ENCODE measurements around the gene ZNF14. TPM values are rescaled to one million over a fixed set of nuclear protein-coding genes. Genes with fewer than 3 reads are reported as not detected.

Gene ZNF14
- total and polyA plus RNA-seq, 3 experiments from 2014 or later, result 7.4 to 8.9 (median 7.8) TPM

DNA sequence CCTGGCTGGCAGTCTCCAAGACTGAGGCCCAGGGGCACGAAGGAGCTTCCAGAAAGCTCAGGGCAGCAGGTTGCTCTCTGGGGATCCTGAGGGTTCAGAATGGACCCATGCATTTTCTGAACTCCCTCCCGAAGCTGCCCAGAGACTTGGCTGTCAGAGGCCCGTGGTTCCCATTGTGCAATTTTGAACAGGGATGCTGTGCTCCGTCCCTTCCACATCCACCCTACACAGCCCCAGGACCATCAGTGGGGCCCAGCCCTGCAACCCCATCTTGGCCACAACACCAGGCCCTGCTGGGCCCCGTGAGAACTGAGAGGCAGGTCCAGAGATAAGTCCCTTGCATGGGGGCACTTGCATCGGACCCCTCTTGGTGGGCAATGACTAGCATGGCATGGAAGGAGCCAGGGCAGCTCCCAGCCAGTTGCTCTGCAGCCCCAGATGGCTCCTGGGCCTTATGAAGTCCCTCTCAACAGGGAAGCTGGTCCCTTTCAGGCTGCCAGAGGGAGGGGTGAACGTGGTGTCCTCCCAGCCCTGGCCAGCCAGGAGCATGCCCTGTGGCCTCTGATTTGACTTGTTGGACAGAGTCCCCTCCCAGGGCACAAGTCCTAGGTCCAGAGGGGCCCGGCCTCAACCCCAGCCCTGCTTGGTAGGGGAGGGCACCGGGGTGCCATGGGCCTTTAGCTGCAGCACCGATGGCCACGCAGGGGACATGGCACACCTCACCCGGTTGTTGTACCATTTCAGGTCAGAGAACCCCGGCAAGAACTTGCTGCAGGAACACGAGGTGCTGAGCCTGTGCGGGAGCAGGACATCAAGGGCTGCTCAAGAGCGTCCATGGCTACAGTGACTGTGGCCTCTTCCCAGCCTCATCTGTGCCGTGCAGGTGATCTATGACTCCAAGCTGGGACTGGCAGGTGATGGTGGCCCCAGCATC is 17.3 kb upstream of the ZNF14 start:
- Histone ChIP-seq H3K36me3 (ENCODE audit: insufficient read depth, low read length) (no peaks in the 10 kb centered on the region), H3K4me3 (ENCODE audit: low read length) (no peak overlapping the region), H3K4me1 (ENCODE audit: insufficient read depth, low read length) (no peaks in the 10 kb centered on the region), H3K9me3 (ENCODE audit: low read length) (no peaks in the 10 kb centered on the region), H3K27ac (ENCODE audit: low read depth, low read length) (no peak overlapping the region), H3K27me3 (ENCODE audit: insufficient read depth, low read length, poor library complexity, severe bottlenecking) (no peaks in the 10 kb centered on the region)
- Mint-ChIP-seq H3K4me3 (no peak overlapping the region), H3K4me1 (no peaks in the 10 kb centered on the region), H3K27me3 (no peaks in the 10 kb centered on the region), H3K36me3 (no peaks in the 10 kb centered on the region), H3K9me3 (no peaks in the 10 kb centered on the region), H3K27ac (no peak overlapping the region)
- CTCF ChIA-PET, result no interaction called here
- no peak for DNase-seq
- POLR2A ChIA-PET, result no interaction called here

DNA sequence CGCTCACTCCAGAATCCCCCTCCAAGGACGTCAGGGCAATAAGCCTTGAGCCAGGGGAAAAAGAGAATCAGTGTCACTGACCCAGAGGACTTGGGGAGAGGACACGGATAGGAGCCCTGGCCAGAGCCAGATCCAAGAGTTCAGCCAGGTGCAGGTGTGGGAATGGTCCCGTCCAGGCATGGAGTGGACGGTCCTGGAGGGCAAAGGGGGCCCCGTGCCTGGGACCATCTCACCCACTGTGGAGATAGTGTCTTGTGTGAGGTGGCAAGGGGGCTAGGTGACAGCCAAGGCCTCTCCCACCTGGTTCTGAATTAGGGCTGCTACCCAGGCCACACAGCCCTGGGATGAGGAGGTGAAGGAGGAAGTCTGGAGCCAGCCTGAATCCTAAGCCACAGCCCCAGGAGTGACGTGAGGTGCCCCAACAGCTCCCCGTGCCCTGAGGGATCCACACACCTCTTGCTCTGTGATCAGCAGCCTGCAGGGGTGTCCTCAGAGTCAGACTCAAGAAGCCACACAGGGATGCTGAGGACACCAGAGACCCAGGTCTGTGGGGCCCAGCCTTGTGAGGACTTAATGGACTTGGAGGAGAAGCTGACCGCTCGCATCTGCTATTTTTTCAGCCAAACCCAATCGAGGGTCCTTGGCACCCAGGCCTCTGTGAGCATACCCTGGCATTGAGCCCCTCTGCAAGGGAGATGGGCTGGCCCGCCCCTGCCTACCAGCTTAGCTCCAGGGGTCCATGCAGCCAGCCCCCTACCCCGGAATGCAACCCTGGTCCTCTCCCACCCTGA is 16.4 kb upstream of the ZNF14 start:
- H3K9me3 ChIP-seq (ENCODE audit: low read length), result no peaks in the 10 kb centered on the region
- H3K36me3 Mint-ChIP-seq, result no peaks in the 10 kb centered on the region
- H3K9me3 Mint-ChIP-seq, result no peaks in the 10 kb centered on the region
- no peaks in the 10 kb centered on the region for H3K4me1 Mint-ChIP-seq
- DNase-seq, result no peak
- CTCF ChIA-PET, result no interaction called here
- no peak overlapping the region for H3K4me3 Mint-ChIP-seq
- H3K36me3 ChIP-seq (ENCODE audit: insufficient read depth, low read length), result no peaks in the 10 kb centered on the region
- no peaks in the 10 kb centered on the region for H3K4me1 ChIP-seq (ENCODE audit: insufficient read depth, low read length)
- POLR2A ChIA-PET, result no interaction called here
- no peak overlapping the region for H3K4me3 ChIP-seq (ENCODE audit: low read length)
- H3K27ac Mint-ChIP-seq, result no peak overlapping the region
- H3K27me3 ChIP-seq (ENCODE audit: insufficient read depth, low read length, poor library complexity, severe bottlenecking), result no peaks in the 10 kb centered on the region
- H3K27ac ChIP-seq (ENCODE audit: low read depth, low read length), result no peak overlapping the region
- no peaks in the 10 kb centered on the region for H3K27me3 Mint-ChIP-seq

DNA sequence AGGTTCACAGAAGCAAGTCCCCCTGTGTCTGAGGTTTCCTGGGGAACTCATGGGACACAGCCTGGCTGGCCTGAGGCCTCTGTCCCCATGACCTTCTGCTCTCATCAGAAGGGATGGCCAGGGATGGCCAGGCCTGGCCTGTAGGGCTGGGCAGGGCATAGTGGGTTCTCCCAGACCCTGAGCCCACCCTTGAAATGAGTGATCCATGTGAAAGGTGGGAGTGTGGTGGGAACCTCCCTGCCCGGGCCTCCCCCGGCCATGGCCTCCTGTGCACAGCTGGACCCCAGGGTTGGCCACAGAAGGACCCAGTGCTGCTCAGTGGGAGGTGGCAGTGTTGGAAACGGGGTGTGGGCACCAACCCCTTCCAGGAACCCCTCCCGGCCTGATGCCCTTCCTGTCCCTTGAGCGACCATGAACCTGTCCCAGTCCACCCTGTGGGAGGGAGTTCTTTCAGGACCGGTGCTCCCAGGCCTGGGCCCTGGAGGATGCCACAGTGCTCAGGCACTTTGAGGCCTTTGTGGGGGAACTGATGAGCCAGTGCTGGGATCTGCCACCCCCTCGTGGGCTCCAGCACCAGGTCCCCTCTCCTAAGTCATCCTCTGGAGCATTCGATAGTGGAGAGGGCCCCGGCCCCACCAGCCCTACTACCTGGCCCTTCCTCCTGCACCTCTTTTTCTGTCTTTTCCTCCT is 15.5 kb upstream of the ZNF14 start:
- CTCF ChIA-PET, result interaction anchor here (1.2 kb wide), 1 partner anchor 33 kb away, joined by 3 read pairs; no protein-coding TSS in a partner anchor
- POLR2A ChIA-PET, result no interaction called here
- Mint-ChIP-seq H3K4me1 (no peaks in the 10 kb centered on the region), H3K9me3 (no peaks in the 10 kb centered on the region), H3K27me3 (no peaks in the 10 kb centered on the region), H3K4me3 (no peak overlapping the region), H3K36me3 (no peaks in the 10 kb centered on the region), H3K27ac (no peak overlapping the region)
- H3K4me3 ChIP-seq (ENCODE audit: low read length), result no peak overlapping the region
- no peak overlapping the region for H3K27ac ChIP-seq (ENCODE audit: low read depth, low read length)
- DNase-seq, result no peak
- no peaks in the 10 kb centered on the region for H3K4me1 ChIP-seq (ENCODE audit: insufficient read depth, low read length)
- no peaks in the 10 kb centered on the region for H3K27me3 ChIP-seq (ENCODE audit: insufficient read depth, low read length, poor library complexity, severe bottlenecking)
- H3K9me3 ChIP-seq (ENCODE audit: low read length), result no peaks in the 10 kb centered on the region
- no peaks in the 10 kb centered on the region for H3K36me3 ChIP-seq (ENCODE audit: insufficient read depth, low read length)

DNA sequence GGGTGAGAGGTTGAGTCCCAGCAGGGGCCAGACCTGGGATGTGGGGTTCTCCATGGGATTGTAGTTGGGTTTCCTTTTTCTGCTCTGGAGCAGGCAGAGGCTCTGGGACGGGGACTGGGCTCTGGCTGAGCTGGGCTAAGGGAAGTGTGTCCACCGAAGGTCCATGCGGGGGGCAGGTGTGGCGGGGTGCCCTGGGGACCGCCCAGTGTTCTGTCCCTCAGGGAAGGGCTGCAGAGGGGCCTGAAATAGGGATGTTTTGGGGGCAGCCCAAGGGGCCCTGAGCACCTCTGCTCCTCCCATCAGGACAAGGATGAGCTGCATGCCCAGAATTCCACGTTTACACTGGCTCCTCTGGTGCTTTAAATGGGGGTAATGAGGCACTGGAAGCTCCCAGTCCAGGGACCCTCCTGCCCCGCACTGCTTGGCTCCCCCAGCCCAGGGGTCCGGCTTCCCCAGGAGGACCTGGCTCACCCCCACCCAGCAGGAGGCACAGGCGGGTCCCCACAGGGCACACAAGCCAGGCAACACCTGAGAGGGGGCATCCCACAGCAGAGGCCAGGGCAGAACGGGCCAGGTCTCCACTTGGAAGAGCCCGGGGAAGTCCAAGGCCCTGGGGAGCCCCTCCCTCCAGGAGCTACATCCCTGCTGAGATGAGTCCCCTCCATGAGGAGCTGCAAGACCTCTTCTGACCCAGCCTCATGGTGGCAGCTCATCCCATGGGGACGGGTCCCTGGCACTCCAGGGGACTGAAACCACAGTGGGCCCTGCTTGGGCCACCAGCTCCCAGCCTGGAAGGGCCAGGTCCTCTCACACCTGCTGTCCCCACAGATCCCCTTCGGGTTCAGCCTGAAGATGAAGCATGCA is 14.7 kb upstream of the ZNF14 start:
- no peaks in the 10 kb centered on the region for H3K36me3 ChIP-seq (ENCODE audit: insufficient read depth, low read length)
- Mint-ChIP-seq H3K4me1 (no peaks in the 10 kb centered on the region), H3K4me3 (no peak overlapping the region), H3K27me3 (no peaks in the 10 kb centered on the region), H3K27ac (no peak overlapping the region), H3K36me3 (no peaks in the 10 kb centered on the region), H3K9me3 (no peaks in the 10 kb centered on the region)
- no peak overlapping the region for H3K27ac ChIP-seq (ENCODE audit: low read depth, low read length)
- ChIA-PET POLR2A (no interaction called here), CTCF (interaction anchor here (1.2 kb wide), 1 partner anchor 34 kb away, joined by 3 read pairs; no protein-coding TSS in a partner anchor)
- no peak overlapping the region for H3K4me3 ChIP-seq (ENCODE audit: low read length)
- H3K27me3 ChIP-seq (ENCODE audit: insufficient read depth, low read length, poor library complexity, severe bottlenecking), result no peaks in the 10 kb centered on the region
- DNase-seq, result no peak
- H3K4me1 ChIP-seq (ENCODE audit: insufficient read depth, low read length), result no peaks in the 10 kb centered on the region
- H3K9me3 ChIP-seq (ENCODE audit: low read length), result no peaks in the 10 kb centered on the region

DNA sequence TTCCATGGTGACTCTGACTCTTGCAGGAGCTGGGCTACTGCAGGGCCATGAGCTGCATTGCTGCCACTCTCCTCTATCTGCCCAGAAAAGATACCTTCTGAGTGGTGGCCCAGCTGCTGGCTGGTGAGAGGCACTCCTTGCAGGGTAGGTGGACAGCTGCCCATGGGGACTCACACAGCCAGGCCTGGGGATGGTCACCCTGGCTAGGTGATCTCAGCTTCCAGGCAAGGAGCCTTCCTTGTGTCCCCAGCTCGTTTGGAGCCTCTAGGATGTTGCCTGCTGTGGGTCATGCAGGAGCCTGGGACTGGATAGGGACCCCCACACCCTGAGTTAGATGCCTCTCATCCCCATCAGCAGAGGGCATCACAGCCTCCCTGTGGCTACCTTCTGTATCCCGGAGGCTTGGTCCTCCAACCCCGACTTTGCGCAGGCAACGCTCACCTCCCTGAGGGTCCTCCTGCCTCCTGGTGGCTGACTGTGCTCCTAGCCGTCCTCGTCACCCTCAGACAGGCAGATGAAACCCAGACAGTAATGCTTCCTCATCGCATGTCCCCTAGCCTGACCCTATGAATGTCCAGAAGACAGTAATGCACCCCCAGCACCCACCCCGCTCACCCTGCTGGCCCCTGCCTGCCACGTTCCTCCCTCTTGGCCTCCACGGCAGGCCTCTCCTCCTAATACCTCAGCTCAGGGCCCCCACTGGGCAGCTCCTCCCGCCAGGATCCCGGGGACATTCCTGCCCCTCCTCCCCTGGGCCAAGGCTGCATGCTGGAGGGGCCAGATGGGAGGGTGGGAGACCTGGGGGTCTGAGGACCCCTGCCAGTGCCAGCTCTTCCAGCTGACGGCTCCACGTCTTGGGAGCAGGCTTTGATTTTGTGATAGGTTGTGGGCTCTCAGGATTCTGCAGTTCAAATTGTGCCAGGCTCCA is 13.6 kb upstream of the ZNF14 start:
- Mint-ChIP-seq H3K27ac (peak overlapping the region in 1 of 8 donors; percentile 57), H3K36me3 (no peaks in the 10 kb centered on the region), H3K4me1 (no peaks in the 10 kb centered on the region), H3K27me3 (no peaks in the 10 kb centered on the region), H3K4me3 (no peak overlapping the region), H3K9me3 (no peaks in the 10 kb centered on the region)
- no peak for DNase-seq
- Histone ChIP-seq H3K36me3 (ENCODE audit: insufficient read depth, low read length) (no peaks in the 10 kb centered on the region), H3K4me3 (ENCODE audit: low read length) (no peak overlapping the region), H3K4me1 (ENCODE audit: insufficient read depth, low read length) (no peaks in the 10 kb centered on the region), H3K27ac (ENCODE audit: low read depth, low read length) (no peak overlapping the region), H3K27me3 (ENCODE audit: insufficient read depth, low read length, poor library complexity, severe bottlenecking) (no peaks in the 10 kb centered on the region), H3K9me3 (ENCODE audit: low read length) (no peaks in the 10 kb centered on the region)
- CTCF ChIA-PET, result no interaction called here
- POLR2A ChIA-PET, result no interaction called here

DNA sequence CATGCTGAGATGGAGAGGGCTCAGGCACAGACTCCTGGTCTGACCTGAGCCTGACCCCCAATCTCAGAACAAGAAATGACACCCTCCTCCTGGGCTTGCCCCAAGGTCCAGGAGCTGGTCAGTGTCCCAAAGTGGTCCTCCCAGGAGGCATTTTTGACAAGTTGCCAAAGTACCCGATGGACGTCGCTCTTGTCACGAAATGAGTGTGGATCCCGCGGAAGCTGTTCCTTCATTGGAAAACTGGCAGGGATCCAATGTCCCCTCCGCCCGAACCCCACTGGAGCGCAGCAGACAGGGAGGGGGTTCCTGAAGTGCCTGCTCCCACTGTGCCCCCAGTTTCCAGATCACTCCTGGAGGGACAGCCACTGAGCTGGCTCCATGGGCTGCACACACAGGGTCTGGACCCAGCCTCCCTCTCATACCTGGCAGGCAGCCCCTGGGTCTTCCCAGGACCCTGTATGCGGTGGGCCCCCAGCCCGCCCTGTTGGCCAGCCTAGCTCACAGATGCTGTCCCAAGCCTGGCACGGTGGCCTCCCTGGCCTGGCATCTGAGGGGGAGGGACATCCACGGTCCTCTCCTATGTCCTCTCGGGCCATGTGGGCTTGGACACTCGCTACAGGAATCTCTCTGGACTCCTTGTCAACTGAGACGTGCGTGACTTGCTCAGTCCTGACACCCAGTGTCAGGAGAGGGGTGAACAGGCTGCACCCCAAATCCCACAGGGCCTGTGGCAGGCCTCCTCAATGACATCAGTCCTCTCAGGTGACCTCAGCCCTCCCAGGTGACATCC is 12.8 kb upstream of the ZNF14 start:
- no peaks in the 10 kb centered on the region for H3K36me3 Mint-ChIP-seq
- CTCF ChIA-PET, result no interaction called here
- POLR2A ChIA-PET, result no interaction called here

More for the DNA sequence above, 12.8 kb upstream of the ZNF14 start:
- Mint-ChIP-seq H3K27ac (no peak overlapping the region), H3K9me3 (no peaks in the 10 kb centered on the region), H3K4me3 (no peak overlapping the region), H3K27me3 (no peaks in the 10 kb centered on the region), H3K4me1 (no peaks in the 10 kb centered on the region)
- Histone ChIP-seq H3K4me1 (ENCODE audit: insufficient read depth, low read length) (no peaks in the 10 kb centered on the region), H3K36me3 (ENCODE audit: insufficient read depth, low read length) (no peaks in the 10 kb centered on the region), H3K4me3 (ENCODE audit: low read length) (no peak overlapping the region), H3K27me3 (ENCODE audit: insufficient read depth, low read length, poor library complexity, severe bottlenecking) (no peaks in the 10 kb centered on the region), H3K27ac (ENCODE audit: low read depth, low read length) (no peak overlapping the region), H3K9me3 (ENCODE audit: low read length) (no peaks in the 10 kb centered on the region)
- DNase-seq, result no peak
